ENCODE data around the gene TIMM10B. TPM values are rescaled to one million over a fixed set of nuclear protein-coding genes. Genes with fewer than 3 reads are reported as not detected.

The TIMM10B gene
- total and polyA plus RNA-seq, 2 of the 13 experiments (the other 11 are each of a cell fraction or from before 2014, with no cell fraction given) = 34.9 to 39.5 TPM

DNA sequence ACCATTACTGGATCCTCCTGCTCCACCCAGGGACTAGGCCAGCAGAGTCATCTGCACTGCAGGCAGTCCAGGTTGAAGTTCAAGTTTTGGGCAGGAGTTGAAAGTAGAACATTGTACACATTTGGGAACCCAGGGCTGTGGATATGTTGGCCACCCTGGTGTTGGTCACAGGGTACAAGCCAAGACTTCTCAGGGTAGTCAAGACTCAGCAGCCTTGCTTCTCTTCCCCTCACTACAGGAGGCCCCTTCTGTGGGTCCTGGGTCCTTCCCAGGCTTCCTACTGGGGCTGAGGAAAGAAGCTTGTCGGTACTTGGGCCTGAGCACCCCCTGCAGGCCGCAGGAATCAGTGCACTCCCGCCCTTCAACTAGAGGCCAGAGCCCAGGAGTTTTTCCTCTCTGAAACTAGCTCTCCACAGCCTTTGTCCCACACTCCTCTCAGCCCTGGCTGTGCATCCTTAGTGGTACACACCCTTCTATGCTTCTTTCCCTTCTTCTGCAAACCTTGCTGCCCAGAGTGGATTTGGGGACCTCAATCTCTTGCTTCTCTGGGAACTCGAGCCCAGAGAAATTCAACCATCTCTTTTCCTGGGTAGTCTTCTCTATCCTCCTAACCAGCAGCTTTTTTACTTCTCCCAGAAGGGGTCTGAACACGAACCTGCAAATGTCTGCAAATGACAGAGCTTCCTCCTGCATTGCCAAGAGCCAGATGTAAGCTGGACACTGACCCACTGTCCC lies 37.9 kb upstream of the TIMM10B start (continued):
- TF ChIP-seq ZNF142 (CRISPR knock-in tag; IDR thresholded peaks at IDR 0.05) (no peak), TARDBP (CRISPR knock-in tag; IDR thresholded peaks at IDR 0.05) (no peak), MIER2 (CRISPR knock-in tag; IDR thresholded peaks at IDR 0.05) (no peak), HNF1B (CRISPR knock-in tag; IDR thresholded peaks at IDR 0.05) (0 out of 2 replicates have a peak, but pooled peaks have one; percentile 25), ZSCAN25 (CRISPR knock-in tag; IDR thresholded peaks at IDR 0.05) (no peak), ZKSCAN5 (CRISPR knock-in tag; IDR thresholded peaks at IDR 0.05) (0 out of 2 replicates have a peak, but pooled peaks have one; percentile 69)
- TF ChIP-seq, protein P1, sequence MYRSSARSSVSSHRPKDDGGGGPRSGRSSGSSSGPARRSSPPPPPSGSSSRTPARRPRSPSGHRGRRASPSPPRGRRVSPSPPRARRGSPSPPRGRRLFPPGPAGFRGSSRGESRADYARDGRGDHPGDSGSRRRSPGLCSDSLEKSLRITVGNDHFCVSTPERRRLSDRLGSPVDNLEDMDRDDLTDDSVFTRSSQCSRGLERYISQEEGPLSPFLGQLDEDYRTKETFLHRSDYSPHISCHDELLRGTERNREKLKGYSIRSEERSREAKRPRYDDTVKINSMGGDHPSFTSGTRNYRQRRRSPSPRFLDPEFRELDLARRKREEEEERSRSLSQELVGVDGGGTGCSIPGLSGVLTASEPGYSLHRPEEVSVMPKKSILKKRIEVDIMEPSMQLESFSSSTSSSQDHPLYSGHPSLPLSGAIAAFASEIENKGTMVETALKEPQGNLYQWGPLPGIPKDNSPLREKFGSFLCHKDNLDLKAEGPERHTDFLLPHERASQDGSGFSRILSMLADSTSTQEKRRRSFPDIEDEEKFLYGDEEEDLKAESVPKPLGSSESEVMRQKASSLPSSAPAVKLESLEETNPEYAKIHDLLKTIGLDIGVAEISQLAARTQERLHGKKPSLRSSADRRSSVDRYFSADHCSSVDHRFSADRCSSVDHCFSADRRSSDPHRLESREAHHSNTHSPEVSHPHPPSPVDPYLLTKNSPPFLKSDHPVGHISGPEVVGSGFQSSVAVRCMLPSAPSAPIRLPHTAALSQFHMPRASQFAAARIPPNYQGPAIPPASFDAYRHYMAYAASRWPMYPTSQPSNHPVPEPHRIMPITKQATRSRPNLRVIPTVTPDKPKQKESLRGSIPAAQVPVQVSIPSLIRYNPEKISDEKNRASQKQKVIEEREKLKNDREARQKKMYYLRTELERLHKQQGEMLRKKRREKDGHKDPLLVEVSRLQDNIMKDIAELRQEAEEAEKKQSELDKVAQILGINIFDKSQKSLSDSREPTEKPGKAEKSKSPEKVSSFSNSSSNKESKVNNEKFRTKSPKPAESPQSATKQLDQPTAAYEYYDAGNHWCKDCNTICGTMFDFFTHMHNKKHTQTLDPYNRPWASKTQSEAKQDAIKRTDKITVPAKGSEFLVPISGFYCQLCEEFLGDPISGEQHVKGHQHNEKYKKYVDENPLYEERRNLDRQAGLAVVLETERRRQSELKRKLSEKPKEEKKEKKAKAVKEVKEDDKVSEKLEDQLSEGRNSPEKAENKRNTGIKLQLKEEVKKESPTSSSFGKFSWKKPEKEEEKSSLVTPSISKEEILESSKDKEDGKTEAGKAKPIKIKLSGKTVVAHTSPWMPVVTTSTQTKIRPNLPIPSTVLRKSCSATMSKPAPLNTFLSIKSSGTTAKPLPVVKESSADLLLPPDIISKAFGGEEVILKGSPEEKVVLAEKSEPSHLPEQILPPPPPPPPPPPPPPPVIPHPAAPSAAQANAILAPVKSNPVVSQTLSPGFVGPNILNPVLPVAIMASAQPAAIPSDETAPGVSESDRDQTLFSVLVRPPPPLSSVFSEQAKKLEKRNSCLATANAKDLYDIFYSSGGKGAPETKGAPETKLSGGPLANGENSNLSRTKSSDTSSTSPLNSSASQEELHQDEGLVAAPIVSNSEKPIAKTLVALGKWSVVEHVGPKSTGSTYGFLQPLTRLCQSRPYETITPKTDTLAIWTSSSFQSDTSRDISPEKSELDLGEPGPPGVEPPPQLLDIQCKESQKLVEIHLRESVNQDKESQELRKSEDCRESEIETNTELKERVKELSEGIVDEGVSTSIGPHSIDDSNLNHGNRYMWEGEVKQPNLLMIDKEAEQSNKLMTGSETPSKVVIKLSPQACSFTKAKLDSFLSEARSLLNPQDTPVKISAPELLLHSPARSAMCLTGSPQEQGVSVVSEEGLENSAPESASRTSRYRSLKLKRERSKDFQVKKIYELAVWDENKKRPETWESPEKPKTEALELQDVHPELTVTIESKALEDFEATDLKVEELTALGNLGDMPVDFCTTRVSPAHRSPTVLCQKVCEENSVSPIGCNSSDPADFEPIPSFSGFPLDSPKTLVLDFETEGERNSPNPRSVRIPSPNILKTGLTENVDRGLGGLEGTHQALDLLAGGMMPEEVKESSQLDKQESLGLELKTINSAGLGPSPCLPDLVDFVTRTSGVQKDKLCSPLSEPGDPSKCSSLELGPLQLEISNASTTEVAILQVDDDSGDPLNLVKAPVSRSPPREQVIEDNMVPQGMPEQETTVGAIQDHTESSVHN (CRISPR knock-in tag; IDR thresholded peaks at IDR 0.05) = no peak
- TF ChIP-seq, protein P2, sequence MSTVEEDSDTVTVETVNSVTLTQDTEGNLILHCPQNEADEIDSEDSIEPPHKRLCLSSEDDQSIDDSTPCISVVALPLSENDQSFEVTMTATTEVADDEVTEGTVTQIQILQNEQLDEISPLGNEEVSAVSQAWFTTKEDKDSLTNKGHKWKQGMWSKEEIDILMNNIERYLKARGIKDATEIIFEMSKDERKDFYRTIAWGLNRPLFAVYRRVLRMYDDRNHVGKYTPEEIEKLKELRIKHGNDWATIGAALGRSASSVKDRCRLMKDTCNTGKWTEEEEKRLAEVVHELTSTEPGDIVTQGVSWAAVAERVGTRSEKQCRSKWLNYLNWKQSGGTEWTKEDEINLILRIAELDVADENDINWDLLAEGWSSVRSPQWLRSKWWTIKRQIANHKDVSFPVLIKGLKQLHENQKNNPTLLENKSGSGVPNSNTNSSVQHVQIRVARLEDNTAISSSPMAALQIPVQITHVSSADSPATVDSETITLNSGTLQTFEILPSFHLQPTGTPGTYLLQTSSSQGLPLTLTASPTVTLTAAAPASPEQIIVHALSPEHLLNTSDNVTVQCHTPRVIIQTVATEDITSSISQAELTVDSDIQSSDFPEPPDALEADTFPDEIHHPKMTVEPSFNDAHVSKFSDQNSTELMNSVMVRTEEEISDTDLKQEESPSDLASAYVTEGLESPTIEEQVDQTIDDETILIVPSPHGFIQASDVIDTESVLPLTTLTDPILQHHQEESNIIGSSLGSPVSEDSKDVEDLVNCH (CRISPR knock-in tag; IDR thresholded peaks at IDR 0.05) = no peak
- TF ChIP-seq, protein P3, sequence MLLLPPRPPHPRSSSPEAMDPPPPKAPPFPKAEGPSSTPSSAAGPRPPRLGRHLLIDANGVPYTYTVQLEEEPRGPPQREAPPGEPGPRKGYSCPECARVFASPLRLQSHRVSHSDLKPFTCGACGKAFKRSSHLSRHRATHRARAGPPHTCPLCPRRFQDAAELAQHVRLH (CRISPR knock-in tag; IDR thresholded peaks at IDR 0.05; ENCODE audit: borderline replicate concordance, low read depth) = no peak
